ENCODE measurements around the gene KIF26A.

DNA sequence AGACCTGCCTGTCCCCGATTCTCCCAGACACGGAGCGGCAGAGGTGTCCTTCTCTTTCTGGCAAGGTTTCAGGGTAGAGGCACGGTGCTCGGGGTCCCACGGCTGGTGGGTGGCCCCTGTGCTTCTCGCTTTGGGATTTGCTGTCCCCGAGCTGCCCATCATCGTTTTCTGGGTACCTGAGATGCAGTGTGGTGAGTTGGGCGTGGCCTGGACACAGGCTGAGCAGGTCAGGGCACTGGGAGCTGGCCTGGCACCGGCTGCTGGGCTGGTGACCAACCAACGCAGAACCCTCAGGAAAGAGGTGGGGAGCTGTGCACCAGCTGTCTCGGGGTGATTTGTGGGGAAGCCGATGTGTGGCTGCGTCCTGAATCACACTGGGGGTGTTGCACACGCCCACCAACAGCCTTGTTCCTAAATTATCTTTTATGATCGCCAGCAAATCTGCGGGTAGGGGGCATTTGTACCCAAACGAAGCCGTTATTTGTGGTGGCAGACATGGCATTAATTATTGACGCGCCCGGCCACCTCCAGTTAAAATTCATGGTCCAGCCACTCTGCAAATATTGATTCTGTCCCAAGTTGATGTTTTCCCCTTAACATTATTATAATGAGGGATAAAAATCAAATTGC lies 61.0 kb downstream of the KIF26A start:
- no peak for TF ChIP-seq MAZ (IDR thresholded peaks at IDR 0.05; ENCODE audit: borderline replicate concordance, low read depth, low read length)
- TF ChIP-seq, protein P1, sequence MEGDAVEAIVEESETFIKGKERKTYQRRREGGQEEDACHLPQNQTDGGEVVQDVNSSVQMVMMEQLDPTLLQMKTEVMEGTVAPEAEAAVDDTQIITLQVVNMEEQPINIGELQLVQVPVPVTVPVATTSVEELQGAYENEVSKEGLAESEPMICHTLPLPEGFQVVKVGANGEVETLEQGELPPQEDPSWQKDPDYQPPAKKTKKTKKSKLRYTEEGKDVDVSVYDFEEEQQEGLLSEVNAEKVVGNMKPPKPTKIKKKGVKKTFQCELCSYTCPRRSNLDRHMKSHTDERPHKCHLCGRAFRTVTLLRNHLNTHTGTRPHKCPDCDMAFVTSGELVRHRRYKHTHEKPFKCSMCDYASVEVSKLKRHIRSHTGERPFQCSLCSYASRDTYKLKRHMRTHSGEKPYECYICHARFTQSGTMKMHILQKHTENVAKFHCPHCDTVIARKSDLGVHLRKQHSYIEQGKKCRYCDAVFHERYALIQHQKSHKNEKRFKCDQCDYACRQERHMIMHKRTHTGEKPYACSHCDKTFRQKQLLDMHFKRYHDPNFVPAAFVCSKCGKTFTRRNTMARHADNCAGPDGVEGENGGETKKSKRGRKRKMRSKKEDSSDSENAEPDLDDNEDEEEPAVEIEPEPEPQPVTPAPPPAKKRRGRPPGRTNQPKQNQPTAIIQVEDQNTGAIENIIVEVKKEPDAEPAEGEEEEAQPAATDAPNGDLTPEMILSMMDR (conservative IDR thresholded peaks at IDR 0.05; ENCODE audit: low read depth, low read length) = no peak
- no peak for TF ChIP-seq RFX5 (IDR thresholded peaks at IDR 0.05; ENCODE audit: low read depth, low read length)
- no peak for TF ChIP-seq SMC3 (IDR thresholded peaks at IDR 0.05; ENCODE audit: low read depth, low read length)
- no peak for TF ChIP-seq FOS (IDR thresholded peaks at IDR 0.05; ENCODE audit: low read depth, low read length)
- TF ChIP-seq RAD21 (IDR thresholded peaks at IDR 0.05; ENCODE audit: low read length) = no peak
- TF ChIP-seq MAFK (IDR thresholded peaks at IDR 0.05; ENCODE audit: low read depth, low read length) = no peak

Data from IMR-90 (cell line).